KBM-7 (cell line): ENCODE data around the gene SLC7A5.
"Not testable (repeated sequence)": the region's sequence is repeated elsewhere in the genome, so short reads cannot be mapped to it uniquely, and the experiment has no call there.

ENCODE experiments used
- DNase-seq: peaks from one replicate; pipeline ENCODE4 v3.0.0-alpha.2; 2015
- in situ Hi-C: fragments of 300-500 bp; cut with MboI; formaldehyde crosslinking; loops from 2 replicates; pipeline ENCODE4 v1.14.3; 2020; ENCODE audit warnings: low sequenced_read_pairs, low pct_unique_long_range_greater_than_20kb, mixed read lengths

The SLC7A5 gene

DNA sequence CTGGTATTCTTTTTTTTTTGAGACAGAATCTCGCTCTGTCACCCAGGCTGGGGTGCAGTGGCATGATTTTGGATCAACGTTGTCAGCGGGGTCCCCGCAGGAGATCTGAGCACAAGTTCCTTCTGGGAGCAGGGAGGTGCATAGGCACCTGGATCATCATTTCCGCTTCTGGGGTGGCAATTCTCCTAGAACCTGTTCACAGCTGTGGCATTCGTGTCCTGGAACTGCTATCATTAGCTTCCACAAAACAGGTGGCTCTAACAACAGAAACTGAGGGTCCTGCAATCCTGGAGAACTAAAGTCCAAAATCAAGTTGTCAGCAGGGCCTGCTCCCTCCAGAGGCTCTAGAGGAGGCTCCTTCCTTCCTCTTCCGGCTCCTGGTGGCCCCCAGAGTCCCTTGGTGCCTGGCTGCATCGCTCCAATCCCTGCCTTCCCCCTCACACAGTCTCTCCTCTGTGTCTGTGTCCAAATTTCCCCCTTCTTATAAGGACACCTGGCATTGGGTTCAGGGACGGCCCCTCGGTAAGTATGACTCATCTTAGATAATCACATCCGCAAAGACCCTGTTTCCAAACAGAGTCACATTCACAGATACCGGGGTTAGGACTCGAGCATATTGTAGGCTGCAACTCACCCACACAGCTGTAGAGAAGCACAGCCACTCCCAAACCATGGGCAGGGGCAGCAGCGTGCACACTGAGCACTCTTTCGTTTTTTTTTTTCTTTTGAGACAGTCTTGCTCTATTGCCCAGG is 60.0 kb downstream of the SLC7A5 start:
- peak; percentile 57 for DNase-seq
- in situ Hi-C loops, result no loop called here

GRCh38 chr16:87808108-87808507 is 61.2 kb downstream of the SLC7A5 start:
- in situ Hi-C loops, result no loop called here

DNA sequence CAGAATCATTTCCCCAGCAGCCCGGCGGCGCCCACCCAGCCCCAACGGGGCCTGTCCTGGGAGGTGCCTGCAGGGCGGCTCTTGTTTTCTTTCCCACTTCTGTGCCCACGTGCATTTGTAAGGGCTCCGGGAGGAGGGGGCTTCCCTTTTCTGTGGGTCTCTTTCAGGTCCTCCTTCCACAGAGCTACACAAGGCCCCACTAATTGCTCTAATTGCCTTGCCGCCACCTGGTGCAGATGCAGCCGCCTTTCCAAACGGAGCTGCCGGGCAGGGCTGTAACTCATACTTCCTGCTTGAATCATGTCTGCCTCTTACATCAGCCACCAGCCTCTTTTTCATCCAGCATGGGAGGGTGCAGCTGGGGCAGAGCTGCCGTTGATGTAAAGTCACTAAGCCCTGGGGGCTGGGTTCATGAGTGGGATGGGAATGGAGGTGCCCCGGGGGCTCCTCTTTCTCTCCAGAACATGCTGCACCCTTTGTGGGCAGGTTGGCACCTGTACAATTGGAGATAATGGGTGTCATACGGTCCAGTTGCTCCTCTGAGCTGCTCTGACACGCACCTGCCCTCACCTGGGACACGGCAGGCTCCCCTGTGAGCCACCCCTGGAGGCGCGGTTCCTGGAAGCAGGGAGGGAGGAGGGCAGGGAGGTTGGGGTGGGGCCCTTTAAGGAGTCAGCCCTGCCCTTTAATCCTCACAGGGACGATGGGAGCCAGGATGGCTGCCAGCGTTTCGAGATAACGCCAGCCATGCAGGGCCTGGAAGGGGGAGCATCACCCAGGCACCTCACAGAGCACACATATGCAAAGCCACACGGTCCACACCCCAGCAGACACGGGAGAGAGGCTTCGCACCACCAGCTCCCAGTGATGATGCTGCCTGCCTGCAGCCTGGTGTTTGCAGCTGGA is 62.4 kb downstream of the SLC7A5 start:
- peak; percentile 91 for DNase-seq
- in situ Hi-C loops, result no loop called here

More at GRCh38 chr16:87808108-87808507, 61.2 kb downstream of the SLC7A5 start:
- no peak for DNase-seq

DNA sequence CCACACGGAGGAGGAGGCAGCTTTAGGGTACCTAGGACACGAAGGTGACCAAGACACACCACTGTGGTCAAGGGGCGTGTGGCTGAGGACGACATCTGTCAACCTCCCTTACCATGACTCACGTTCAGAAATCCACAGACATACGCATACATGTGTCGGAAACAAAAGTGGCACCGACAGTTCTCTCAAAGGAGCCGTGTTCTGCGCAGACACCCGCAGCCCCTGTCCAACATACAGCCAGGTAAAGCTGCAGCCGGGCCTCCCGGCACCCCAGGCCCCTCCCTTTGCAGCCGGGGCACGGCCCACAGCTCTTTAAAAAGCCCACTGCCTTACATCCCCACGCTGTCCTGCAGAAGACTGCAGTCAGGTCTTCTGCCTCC is 63.1 kb downstream of the SLC7A5 start:
- in situ Hi-C loops, result no loop called here
- no peak for DNase-seq

GRCh38 chr16:87803385-87803784 is 65.9 kb downstream of the SLC7A5 start:
- in situ Hi-C loops, result no loop called here
- DNase-seq, result no peak

GRCh38 chr16:87802670-87803069 is 66.6 kb downstream of the SLC7A5 start:
- in situ Hi-C loops, result no loop called here
- no peak for DNase-seq

- no peak for DNase-seq
- in situ Hi-C loops, result no loop called here
Observed at GRCh38 chr16:87801679-87802259, 67.5 kb downstream of the SLC7A5 start.

- in situ Hi-C loops, result no loop called here
- no peak for DNase-seq
Observed at GRCh38 chr16:87800497-87800896, 68.8 kb downstream of the SLC7A5 start.

- no peak for DNase-seq
- in situ Hi-C loops, result no loop called here
Observed at GRCh38 chr16:87795336-87795735, 74.0 kb downstream of the SLC7A5 start.

GRCh38 chr16:87794485-87795078 is 74.7 kb downstream of the SLC7A5 start:
- in situ Hi-C loops, result no loop called here
- no peak for DNase-seq

DNA sequence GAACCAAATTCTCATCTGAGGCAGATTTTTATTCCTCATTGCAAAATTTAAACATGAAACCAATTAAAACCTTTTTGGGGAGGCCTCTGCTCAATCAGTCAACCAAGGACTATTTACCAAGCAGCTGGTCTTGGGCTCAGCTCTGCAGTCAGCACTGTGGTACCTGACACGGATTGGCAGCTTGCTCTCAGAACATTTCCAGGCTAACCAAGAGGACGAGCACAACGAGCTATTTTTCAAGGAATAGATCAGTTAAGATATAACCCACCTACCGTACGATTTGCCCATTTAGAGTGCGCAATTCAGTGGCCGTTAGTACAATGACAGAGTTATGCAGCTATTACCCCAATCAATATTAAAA is 77.1 kb downstream of the SLC7A5 start:
- DNase-seq, result no peak
- in situ Hi-C loops, result no loop called here

DNA sequence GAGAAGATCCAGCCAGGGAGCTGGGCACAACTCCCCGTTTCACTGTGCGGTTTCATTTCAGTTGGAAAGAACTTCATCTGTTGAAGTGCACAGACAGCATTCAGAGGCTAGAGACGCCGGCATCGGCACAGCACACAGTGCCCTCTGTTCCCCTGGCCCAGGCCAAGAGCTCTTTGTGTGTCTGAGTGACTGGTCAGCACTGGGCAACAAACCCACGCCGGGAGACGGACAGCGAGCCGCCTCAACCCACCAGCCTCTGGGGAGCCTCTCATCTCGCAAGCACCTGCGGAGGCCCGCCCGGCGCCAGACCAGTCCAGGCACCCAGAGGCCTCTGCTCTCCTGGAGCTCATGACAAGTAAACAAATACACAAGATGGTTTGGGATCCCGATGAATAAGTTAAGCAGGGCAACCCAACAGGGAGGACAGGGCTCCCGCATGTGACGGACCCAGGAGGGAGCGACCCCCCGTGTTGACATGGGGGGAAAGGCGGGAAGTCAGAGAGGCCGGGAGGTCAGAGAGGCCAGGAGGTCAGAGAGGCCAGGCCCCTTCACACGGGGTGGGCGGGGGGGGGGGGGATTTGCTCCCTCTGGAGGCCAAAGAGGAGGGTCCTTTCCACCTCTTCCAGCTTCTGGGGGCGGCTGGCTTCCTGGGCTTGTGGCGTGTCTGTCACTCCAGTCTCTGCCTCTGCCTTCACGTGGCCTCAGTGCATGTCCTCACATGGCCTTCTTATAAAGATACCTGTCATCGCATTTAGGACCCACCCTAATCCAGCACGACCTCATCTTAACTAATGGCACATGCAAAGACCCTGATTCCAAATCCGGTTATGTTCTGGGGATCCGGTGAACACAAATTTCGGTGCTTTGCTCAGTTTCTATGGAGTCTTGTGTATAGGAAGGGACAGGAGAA is 77.8 kb downstream of the SLC7A5 start:
- no peak for DNase-seq
- in situ Hi-C loops, result no loop called here

DNA sequence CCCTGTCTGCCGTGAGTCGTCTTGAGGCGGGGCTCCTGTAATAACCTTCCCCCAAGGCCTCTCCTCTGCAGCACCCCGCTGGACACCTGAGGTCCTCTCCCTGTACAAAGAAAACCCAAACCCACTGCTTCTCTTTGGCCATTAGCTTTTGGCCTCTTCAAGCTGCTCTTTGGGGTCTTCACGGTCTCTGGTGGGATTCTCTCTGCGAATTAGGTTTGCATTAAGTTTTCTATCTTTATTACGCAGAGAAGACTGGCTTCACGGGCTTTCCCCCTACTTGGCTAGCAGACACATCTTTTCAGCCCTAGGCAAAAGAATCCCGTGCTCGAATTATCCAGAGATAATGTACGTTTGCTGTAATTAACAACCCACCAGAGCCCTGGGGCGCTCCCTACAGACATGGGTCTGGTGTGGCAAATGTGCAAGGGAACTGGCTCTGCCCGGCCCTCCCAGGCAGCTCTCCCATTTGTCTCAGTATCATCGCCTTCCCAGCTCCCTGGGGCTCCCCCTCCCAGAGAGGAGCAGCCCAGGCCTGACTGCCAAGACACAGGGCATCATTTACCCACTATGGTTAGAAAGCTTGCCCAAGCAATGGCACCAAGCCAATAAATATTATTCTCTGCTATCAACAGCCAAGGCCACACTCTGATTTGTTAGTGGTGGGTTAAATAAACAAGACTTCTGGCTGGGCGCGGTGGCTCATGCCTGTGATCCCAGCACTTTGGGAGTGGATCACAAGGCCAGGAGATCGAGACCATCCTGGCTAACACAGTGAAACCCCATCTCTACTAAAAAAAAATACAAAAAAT is 78.8 kb downstream of the SLC7A5 start:
- no peak for DNase-seq
- in situ Hi-C loops, result no loop called here

GRCh38 chr16:87789437-87790291 is 79.6 kb downstream of the SLC7A5 start:
- in situ Hi-C loops, result no loop called here
- DNase-seq, result no peak

GRCh38 chr16:87788730-87789436 is 80.4 kb downstream of the SLC7A5 start:
- DNase-seq, in situ Hi-C loops: not testable (repeated sequence)

- DNase-seq, in situ Hi-C loops: not testable (repeated sequence)
Observed at GRCh38 chr16:87787451-87788091, 81.7 kb downstream of the SLC7A5 start.
